Measurements from ENCODE around the gene TOLLIP. TPM values are rescaled to one million over a fixed set of nuclear protein-coding genes. Genes with fewer than 3 reads are reported as not detected.
"Not testable (repeated sequence)": the region's sequence is repeated elsewhere in the genome, so short reads cannot be mapped to it uniquely, and the experiment has no call there.

TOLLIP gene
- total RNA-seq, 1 experiment from 2014 or later = 11.8 TPM

DNA sequence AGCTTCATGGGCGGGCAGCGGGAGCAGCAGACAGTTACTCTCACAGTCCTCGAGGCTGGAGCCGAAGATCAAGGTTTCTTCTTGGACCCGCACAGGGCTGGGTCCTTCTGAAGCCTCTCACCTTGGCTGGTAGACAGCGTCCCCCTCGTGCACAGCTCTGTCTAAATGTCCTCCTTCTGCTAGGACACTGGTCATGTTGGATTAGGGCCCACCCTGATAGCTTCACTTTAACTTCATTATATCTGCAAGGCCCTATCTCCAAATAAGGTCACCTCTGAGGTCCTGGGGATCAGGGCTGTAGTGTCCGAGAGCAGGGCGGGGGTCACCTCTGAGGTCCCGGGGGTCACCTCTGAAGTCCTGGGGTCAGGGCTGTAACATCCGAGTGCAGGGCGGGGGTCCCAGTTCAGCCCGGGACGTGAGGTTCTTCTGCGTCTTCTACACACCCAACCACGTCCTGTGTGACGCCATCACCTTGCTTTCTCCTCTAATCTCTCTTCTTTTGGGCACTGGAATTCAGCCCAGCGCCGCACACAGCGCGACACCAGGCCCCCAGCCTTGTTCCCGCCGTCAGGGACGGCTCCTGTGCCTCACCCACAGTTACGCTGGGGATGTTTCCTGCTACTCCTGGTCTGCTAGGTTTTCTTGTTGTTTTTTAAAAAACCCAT lies 34.1 kb upstream of the TOLLIP start:
- DNase-seq (ENCODE audit: low read depth) = no peak

DNA sequence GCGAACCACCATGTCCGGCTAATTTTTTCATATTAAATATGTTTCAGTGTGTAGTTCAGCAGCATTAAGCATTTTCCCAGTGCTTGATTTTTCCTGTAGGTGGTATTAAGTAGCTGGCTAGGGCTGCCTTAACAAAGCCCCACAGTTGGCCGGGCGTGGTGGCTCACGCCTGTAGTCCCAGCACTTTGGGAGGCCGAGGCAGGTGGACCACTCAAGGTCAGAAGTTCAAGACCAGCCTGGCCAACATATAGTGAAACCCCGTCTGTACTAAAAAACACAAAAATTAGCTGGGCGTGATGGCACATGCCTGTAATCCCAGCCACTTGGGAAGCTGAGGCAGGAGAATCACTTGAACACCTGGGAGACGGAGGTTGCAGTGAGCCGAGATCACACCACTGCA lies 33.5 kb upstream of the TOLLIP start:
- no peak for DNase-seq (ENCODE audit: low read depth)

DNA sequence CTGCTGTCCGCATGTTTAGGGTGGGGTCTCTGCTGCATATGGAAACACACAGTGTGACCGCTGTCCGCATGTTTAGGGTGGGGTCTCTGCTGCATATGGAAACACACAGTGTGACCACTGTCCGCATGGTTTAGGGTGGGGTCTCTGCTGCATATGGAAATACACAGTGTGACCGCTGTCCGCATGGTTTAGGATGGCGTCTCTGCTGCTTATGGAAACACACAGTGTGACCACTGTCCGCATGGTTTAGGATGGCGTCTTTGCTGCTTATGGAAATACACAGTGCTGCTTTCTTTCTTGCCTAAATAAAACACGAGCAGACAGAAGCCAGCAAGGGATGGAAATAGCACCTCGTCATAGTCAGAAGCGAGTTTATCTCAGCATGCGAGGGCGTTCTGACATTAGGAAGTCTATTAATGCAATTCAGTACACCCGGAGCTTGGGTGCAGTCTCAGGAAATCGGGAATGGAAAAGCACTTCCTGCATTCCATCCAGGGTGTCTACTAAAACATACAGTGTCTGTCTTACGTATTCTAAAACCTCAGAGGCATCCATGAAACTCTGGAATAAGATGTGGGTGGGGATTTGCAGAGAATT lies 32.6 kb upstream of the TOLLIP start:
- DNase-seq (ENCODE audit: low read depth) = peak; percentile 52

DNA sequence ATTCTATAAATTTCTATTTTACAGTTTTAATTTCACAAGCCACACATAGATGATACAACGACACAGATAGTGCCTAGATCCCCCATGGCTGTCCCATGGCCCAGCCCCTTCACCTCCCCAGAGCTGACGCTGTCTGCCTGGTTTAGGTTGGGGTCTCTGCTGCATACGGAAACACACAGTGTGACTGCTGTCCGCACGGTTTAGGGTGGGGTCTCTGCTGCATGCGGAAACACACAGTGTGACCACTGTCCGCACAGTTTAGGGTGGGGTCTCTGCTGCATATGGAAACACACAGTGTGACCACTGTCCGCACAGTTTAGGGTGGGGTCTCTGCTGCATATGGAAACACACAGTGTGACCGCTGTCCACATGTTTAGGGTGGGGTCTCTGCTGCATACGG lies 31.8 kb upstream of the TOLLIP start:
- DNase-seq (ENCODE audit: low read depth) = not testable (repeated sequence)

DNA sequence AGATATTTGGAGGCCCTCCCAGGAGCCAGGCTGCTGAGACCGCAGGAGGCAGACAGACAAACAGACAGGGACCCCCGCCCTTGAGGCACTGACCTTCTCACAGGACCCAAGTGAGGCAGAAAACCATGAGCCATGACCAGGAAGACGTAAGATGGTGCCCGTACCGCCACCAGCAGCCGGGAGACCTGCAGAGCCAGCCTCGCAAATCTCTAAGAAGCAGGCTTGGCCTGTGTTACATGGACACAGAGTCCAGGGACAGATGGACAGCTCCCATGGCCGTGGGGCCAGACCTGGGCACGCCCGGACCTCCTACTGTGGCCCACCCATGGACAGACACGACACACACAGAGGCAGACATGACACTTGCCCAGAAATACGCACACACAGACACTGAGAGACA lies 30.7 kb upstream of the TOLLIP start:
- no peak for DNase-seq (ENCODE audit: low read depth)

DNA sequence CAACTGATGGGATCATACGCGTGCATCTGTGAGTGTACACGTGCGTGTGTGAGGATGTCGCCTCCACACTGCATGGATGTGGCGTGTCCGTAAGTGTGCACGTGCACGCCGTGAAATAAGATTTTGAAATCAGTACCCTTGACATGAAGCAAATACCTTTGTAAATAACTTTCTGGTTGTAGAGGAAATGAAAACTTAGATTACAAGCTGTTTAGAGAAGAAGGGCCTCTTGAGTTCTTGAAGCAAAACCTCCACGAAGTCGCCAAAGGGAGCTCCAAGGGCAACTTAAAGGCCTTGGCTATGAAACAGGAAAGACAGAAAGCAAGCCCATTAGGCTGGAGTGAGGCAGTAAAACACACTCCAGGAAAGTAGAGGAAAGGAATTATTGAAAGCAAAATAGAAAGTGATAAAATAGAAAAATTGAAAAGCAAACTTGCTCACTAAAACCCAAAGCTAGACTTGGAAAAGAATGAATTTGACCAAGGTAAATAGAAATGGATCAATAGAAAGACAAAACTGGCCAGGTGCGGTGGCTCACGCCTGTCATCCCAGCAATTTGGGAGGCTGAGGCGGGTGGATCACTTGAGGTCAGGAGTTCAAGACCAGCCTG lies 29.7 kb upstream of the TOLLIP start:
- no peak for DNase-seq (ENCODE audit: low read depth)

DNA sequence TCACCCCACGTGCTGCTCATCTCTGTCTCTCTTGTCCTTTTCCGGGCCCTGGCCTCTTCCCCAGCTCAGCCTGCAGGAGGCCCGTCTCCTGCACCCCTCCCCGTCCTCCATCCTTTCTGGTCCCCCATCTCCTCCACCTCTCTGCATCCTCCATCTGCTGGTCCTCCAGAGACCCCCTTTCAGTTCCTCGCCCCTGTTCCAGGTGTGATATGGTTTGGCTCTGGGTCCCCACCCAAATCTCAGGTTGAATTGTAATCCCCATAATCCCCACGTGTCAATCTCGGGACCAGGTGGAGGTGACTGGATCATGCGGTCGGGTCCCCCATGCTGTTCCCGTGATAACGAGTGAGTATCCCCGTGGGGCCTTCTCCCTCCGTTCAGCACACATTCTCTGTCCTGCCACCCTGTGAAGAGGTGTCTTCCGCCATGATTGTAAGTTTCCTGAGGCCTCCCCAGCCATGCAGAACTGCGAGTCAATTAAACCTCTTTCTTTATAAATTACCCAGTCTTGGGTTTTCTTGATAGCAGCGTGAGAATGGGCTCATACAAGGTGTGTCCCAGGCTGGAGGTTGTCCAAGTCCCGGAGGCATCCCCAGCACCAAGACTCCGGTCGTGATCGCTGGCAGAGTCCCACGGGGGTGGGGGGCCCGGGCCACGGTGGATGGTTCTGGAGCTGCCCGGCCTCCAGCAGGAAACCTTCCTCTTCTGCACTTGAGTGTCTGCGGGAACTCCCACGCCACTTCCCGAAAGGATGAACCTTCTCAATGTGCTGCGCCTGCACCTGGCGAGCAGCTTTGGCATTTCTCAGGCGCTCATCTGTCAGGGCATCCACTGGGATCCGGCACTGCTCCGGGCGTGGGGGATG lies 29.0 kb upstream of the TOLLIP start:
- DNase-seq (ENCODE audit: low read depth) = no peak

DNA sequence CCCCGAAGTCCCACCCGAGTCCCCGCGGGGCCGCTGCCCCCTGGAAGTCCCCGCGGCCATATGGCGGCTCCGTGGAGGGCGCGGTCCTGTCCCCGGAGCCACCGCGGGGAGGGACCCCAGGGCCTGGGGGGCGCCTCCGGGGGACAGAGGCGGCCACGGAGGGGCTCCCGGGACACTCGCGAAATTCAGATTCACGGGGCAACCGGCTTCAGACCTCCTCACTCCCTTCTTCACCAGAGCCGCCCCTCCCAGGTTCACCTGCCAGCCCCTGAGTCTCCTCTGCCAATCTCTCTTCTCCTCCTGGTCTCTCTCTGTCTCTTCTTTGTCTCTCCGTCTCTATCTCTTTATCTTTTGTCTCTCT lies 28.2 kb upstream of the TOLLIP start:
- no peak for DNase-seq (ENCODE audit: low read depth)

DNA sequence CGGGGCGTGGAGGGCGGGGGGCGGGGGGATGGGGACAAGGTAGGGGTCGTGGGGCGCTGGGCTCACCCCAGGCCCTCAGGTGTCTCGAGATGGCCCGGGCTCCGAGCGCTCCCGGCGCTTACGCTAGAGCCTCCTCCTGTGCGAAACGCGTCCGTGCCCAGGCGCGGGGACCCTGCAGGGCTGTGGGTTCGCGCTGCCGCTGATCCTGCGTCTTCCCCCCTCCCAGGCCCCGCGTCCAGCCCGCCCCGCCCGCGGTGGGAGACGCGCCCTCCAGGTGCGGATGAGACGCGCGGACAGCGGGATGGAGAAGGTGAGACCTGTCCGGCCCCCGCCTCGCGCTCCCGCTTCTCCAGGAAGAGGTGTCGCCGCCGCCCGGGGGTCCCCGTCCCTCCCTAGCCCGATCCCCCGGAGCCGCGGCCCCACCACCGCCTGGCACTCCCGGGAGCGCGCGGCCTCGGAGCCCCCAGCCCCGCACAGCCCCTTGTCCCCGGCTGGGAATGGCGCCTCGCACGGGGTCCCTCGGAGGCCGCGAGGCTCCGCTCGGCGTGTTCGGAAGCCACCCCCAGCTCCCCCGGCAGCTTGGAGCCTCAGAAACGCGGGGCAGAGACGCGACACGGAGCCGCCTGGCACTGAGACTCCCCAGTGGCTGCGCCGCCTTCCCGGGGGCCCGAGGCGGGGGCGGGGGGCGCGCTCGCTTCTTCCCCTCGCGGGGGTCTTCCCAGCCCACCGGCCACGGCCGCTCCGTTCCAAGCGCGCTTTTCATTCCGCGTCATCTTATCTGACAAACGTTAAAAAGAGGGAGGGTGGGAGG lies 27.6 kb upstream of the TOLLIP start:
- DNase-seq (ENCODE audit: low read depth) = no peak

DNA sequence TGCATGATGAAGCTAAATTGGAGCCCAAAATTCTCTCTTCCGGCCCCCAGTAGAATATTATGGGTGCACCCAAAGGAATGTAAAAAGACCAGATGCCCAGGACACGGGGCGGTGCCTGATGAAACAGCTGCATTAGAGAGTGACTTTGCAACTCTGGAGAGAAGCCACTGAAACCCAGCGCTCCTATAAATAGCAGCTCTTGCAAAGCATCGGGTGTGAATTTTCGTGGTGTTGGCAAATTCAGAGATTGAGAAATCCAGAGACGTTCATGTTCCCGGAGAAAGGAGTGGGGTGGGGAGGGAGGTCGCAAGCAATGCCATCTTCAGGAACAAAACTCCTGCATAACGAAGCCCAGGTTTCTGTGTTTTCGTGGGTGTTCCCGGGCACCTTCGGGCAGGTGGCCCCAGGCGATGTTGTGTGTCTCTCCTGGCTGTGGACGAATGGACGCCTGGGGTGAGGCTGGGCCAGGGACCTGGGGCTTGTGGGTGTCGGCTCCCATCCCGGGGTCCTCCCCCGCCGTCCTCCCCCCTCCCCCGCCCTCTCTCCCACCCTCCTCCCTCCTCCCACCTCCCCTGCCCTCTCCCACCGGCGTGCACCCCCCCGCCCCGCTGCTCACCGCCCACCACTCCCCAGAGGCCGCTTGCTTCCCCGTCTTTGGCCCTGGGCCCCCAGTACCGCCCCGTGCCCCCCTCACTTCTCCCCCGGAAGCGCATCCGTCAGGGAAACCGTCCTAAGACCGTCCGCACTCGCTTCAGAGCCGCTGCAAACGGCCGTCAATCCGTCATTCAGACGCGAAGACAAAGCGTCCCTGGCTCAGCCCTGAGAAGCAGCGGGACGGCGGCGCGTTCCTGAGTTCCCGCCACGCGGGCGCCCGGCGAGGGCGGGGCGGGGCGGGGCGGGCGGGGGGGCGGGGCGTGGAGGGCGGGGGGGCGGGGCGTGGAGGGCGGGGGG lies 26.7 kb upstream of the TOLLIP start:
- peak; percentile 66 for DNase-seq (ENCODE audit: low read depth)

DNA sequence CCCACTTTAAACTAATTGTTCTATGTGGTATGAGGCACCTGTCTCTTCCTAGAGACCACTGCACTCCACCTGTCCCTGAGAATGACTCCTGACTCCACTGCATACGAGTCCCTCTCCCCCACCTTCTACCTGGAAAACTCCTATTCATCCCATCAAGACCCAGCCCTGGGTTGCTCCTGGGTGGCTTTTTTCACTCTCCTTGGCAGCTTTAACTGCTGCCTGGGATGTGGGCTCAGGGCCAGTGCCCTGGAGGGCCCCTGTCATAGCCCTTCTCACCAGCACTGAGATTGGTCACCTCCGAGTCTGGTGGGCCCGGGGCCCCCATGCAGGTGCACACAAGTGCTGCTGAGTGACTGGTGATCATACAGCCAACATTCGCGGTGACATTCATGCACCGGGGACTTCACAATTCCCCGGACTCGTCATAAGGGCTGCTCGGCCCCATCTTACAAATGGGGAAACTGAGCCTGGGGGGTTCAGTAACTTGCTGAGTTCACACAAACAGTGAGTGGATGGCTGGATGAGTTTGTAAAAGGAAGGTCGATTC lies 25.9 kb upstream of the TOLLIP start:
- DNase-seq (ENCODE audit: low read depth) = no peak

DNA sequence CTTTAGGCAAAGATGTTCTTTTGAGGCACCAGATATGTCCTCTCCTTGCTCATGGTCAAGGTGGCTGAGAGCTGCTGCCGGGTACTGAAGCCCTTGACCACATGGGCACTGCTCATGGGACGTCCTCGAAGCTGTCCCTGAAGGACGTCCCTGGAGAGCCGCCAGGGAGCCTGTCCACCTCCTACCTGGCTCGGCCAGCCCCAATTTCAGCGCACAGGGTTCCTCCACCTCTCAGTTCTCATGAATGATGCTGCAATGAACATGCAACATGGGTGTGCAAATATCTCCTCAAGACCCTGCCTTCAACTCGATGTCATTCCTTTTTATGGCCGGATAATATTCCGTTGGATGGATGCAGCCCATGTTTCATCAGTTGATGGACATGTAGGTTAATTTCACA lies 24.4 kb upstream of the TOLLIP start:
- no peak for DNase-seq (ENCODE audit: low read depth)

DNA sequence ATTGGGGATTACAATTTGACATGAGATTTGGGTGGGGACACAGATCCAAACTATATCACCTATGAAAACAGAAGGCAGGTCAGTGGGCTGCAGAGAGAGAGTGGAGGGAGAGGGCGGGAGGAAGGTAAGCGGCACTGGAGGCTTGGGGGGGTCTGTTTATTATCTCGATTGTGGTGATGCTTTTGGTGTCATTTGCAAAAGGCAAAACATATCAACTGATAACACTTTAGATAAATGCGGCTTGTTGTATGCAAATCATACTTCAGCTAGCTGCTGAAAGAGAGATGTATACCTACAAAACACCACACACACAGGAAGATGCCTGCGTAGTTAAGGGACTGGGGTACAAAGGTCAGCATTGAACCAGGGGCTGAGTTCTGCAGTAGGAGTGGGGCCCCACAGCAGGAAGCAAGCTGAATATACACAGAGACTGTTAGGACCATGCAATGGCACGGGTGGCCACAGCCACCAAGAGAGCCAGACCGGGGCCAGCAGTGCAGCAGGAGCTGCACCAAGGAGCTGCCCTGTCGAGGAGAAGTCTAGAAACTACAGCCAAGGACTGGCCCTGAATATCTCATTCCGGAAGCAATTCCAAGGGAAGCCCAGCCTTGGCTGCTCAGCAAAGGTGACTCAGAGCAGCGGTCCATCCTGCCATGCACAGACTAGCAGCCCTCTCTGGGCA lies 23.8 kb upstream of the TOLLIP start:
- no peak for DNase-seq (ENCODE audit: low read depth)

DNA sequence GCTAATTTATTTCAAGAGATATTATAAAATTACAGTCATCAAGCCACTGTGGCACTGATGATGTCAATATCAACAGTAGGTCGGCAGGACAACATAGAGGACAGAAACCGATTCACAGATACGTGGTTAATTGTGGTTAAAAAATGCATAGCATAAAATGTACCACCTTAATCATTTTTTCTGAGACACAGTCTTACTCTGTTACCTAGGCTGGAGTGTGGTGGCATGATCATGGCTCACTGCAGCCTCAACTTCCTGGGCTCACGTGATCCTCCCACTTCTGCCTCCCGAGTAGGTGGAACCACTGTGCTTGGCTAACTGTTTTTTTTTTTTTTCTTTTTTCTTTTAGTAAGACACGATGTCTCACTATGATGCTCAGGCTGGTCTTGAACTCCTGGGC lies 21.0 kb upstream of the TOLLIP start:
- DNase-seq (ENCODE audit: low read depth) = no peak

DNA sequence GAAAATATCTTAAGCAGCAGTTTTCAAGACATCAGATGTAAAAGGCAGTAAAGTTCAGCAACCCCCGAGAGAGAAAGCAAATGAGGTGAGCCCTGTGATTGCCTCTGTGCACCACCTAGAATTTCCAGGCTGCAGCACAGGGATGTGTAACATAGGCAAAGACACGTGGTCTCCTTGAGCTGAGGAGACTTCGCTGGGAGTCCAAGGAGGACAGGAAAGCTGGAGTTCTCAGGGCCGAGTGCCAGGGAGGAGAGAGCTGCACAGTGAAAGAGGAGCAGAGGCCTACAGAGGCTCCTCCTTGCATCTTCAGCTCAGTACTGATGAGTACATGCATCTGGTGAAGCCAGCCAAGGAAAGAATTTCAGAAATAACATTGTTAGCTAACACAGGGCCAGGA lies 17.6 kb upstream of the TOLLIP start:
- peak; percentile 24 for DNase-seq (ENCODE audit: low read depth)

DNA sequence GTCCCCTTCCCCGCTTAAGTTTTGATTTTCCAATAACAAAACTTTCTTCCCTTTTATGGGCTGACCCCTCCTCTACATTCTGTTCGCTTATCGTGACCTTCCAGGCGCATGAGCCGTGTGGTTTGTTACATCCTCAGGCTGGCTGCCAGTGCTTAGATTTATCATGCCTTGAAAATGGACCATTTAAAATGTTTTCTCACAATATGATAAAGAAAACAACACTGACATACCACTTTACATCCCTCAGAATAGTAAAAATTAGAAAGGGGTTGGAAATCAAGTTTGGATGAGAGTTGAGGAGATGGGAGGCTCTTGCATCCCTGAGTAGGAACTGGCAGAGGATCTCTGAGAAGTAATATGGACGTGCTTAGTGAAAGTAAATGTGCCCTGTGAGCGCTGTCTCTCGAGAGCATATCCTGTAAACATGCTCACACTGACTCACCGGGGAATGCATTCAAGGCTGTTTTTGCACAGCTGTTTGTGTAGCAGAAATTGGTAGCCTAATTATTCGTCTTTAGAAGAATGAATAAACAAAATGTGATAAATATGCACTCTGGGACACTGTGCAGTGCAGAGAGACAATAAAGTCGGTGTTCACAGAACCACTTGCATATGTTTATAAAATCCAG lies 17.1 kb upstream of the TOLLIP start:
- DNase-seq (ENCODE audit: low read depth) = peak; percentile 42

DNA sequence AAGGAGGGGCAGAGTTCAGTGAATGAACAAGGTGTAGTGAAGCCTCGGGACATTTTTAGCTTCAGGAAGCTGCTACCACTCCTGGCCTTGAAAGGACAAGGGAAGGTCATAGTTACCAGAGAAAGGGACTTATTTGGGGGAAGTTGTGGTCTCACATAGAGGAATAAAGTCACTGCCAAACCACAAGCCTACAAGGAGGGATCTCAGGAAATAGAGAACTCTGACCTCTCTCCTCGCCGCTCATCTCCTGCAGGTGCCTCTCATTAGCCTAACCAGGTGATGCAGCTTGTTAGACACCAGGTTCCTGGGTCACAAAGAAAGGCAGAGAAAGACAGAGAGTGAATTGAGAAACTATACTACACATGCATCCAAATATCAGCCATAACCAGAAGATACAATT lies 14.3 kb upstream of the TOLLIP start:
- DNase-seq (ENCODE audit: low read depth) = no peak

DNA sequence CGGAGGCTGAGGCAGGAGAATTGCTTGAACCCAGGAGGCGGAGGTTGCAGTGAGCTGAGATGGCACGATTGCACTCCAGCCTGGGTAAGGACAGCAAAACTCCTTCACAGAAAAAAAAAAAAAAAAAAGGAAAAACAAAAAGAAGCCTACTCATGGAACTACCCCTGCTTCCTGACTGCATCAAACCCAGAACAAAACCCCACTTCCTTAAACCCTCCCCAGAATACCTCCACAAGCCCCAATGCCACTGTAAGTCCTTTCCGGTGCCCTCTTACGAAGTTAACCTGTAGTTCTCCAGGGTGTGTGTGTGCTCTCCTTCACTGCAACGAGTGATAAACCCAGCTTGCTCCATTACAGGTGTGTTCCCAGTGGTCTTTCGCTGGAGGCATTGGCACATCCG lies 8.6 kb upstream of the TOLLIP start:
- no peak for DNase-seq (ENCODE audit: low read depth)

DNA sequence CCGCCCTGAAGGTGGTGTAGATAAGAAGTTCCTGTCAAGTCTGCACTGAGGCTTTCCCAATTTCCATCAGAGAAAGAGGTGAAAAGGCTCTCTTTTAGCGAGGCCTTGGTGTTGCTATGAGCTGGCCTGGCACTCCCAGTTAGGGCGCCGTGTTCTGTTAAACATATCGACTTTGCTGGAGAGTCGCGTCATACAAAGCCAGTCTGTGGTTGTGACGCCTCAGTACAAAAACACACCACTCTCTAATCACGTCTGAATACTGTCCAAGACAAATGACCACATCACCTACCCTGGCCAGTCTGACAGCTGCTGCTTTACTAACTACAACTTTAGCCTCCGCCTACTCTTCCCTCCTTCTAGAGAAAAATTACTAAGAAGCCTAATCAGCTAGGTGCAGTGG lies 8.0 kb upstream of the TOLLIP start:
- no peak for DNase-seq (ENCODE audit: low read depth)

Measured in RPMI7951 (cell line).